ENCODE data around the gene TRIO. TPM values are rescaled to one million over a fixed set of nuclear protein-coding genes. Genes with fewer than 3 reads are reported as not detected.
A peak's percentile ranks its signal among the peaks of the same experiment; 100 is the strongest.

Gene TRIO
- total RNA-seq, 5 donors from 2014 or later (not counting 1 experiment from before 2014, with no cell fraction given): 6.2 to 31.1 (median 11.8) TPM

- no CpG with 5 or more reads among the region's 7 CpGs for WGBS (ENCODE audit: insufficient coverage)
- H3K27ac Mint-ChIP-seq: no peak overlapping the region
Measured at GRCh38 chr5:14358536-14358935, 215.4 kb downstream of the TRIO start.

GRCh38 chr5:14359069-14360043 is 216.2 kb downstream of the TRIO start:
- Histone ChIP-seq H3K27ac (ENCODE audit: low read length) (no peak overlapping the region), H3K4me3 (ENCODE audit: control insufficient read depth in 1 of 2, extremely low read depth in 1 of 2, low read length in 1 of 2) (no peak overlapping the region), H3K27me3 (replicated peaks in 1 of 2; ENCODE audit: control insufficient read depth in 2 of 2, extremely low read depth in 1 of 2, insufficient read depth in 2 of 2, low read length in 1 of 2) (peaks cover 0 to 5% of the 10 kb centered on the region in 2 experiments), H3K4me1 (ENCODE audit: control insufficient read depth in 1 of 2, extremely low read depth in 1 of 2, insufficient read depth in 2 of 2, low read length in 2 of 2) (peaks cover 1 to 2% of the 10 kb centered on the region in 2 experiments), H3K36me3 (ENCODE audit: control insufficient read depth in 2 of 2, extremely low read depth in 1 of 2, insufficient read depth in 1 of 2, low read length in 1 of 2) (peaks cover 0 to 8% of the 10 kb centered on the region in 2 donors), H3K9me3 (no peaks in the 10 kb centered on the region)
- H3K27ac Mint-ChIP-seq: no peak overlapping the region
- ATAC-seq (replicated peaks in 1 of 4): no peak
- H3K36me3 Mint-ChIP-seq: no peaks in the 10 kb centered on the region
- no peaks in the 10 kb centered on the region for H3K9me3 Mint-ChIP-seq
- peaks cover 2 to 5% (median 4%) of the 10 kb centered on the region in 3 donors for H3K4me1 Mint-ChIP-seq
- WGBS (ENCODE audit: insufficient coverage): 78% methylated on average over 18 of the region's 27 CpGs
- H3K4me3 Mint-ChIP-seq: no peak overlapping the region
- POLR2A ChIA-PET: interaction anchor here in 1 of 2 donors (0.5 kb wide), 1 partner anchor 123 kb away, joined by 3 read pairs; no protein-coding TSS in a partner anchor
- peaks cover 3 to 4% of the 10 kb centered on the region in 2 donors for H3K27me3 Mint-ChIP-seq
- DNase-seq: no peak
- CTCF ChIA-PET: interaction anchor here (1.0 to 1.4 kb wide), 2 partner anchors 289 kb away, joined by 3 to 4 read pairs; no protein-coding TSS in a partner anchor

More at GRCh38 chr5:14358536-14358935, 215.4 kb downstream of the TRIO start:
- H3K27me3 Mint-ChIP-seq: peaks cover 3 to 4% of the 10 kb centered on the region in 2 donors
- no peaks in the 10 kb centered on the region for H3K4me1 Mint-ChIP-seq
- no peak for DNase-seq
- Histone ChIP-seq H3K4me1 (ENCODE audit: control insufficient read depth in 1 of 2, extremely low read depth in 1 of 2, insufficient read depth in 2 of 2, low read length in 2 of 2) (no peaks in the 10 kb centered on the region), H3K9me3 (no peaks in the 10 kb centered on the region), H3K27me3 (replicated peaks in 1 of 2; ENCODE audit: control insufficient read depth in 2 of 2, extremely low read depth in 1 of 2, insufficient read depth in 2 of 2, low read length in 1 of 2) (peaks cover 0 to 5% of the 10 kb centered on the region in 2 experiments), H3K36me3 (ENCODE audit: control insufficient read depth in 2 of 2, extremely low read depth in 1 of 2, insufficient read depth in 1 of 2, low read length in 1 of 2) (peaks cover 0 to 8% of the 10 kb centered on the region in 2 donors), H3K4me3 (ENCODE audit: control insufficient read depth in 1 of 2, extremely low read depth in 1 of 2, low read length in 1 of 2) (no peak overlapping the region), H3K27ac (ENCODE audit: low read length) (no peak overlapping the region)
- POLR2A ChIA-PET: interaction anchor here in 1 of 2 donors (0.5 kb wide), 1 partner anchor 124 kb away, joined by 3 read pairs; no protein-coding TSS in a partner anchor
- H3K9me3 Mint-ChIP-seq: no peaks in the 10 kb centered on the region
- ATAC-seq (replicated peaks in 1 of 4): no peak
- no peak overlapping the region for H3K4me3 Mint-ChIP-seq
- no peaks in the 10 kb centered on the region for H3K36me3 Mint-ChIP-seq
- CTCF ChIA-PET: no interaction called here

DNA sequence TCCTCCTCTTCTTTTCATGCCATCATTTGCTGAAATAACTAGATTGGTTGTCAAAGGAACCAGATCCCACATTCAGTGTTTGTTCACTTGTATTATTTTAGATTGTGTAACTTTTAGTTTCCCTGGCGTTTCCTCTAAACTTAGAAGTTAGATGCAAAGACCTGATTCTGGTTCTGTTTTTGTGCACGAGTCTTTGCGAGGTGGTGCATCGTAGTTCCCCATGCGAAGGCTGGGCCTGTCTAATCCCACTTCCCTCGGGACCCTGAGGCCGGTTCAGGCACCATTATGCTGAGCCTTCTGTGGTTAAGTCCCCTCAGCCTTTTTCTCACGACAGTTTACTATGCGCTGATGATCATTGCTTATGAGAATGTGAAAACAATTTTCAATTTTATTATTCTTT is 219.3 kb downstream of the TRIO start:
- Mint-ChIP-seq H3K4me3 (no peak overlapping the region), H3K27ac (no peak overlapping the region), H3K9me3 (no peaks in the 10 kb centered on the region), H3K36me3 (no peaks in the 10 kb centered on the region), H3K27me3 (peaks cover 0 to 4% of the 10 kb centered on the region in 2 donors), H3K4me1 (peaks cover 30 to 35% (median 30%) of the 10 kb centered on the region in 3 donors)
- Histone ChIP-seq H3K36me3 (ENCODE audit: control insufficient read depth in 2 of 2, extremely low read depth in 1 of 2, insufficient read depth in 1 of 2, low read length in 1 of 2) (peaks cover 0 to 8% of the 10 kb centered on the region in 2 donors), H3K4me1 (ENCODE audit: control insufficient read depth in 1 of 2, extremely low read depth in 1 of 2, insufficient read depth in 2 of 2, low read length in 2 of 2) (peaks cover 25 to 27% of the 10 kb centered on the region in 2 experiments), H3K27ac (ENCODE audit: low read length) (no peak overlapping the region), H3K4me3 (ENCODE audit: control insufficient read depth in 1 of 2, extremely low read depth in 1 of 2, low read length in 1 of 2) (no peak overlapping the region), H3K9me3 (no peaks in the 10 kb centered on the region), H3K27me3 (replicated peaks in 1 of 2; ENCODE audit: control insufficient read depth in 2 of 2, extremely low read depth in 1 of 2, insufficient read depth in 2 of 2, low read length in 1 of 2) (no peaks in the 10 kb centered on the region)
- DNase-seq (no peak), ATAC-seq (replicated peaks in 1 of 4) (no peak)
- ChIA-PET POLR2A (interaction anchor here in 1 of 2 donors (0.9 kb wide), 1 partner anchor 97 kb away, joined by 9 read pairs; no protein-coding TSS in a partner anchor), CTCF (interaction anchor here (0.6 to 4.3 kb wide), 10 partner anchors 8 to 293 kb away, joined by 3 to 75 read pairs (median 5); no protein-coding TSS in a partner anchor)
- WGBS (ENCODE audit: insufficient coverage): 90% methylated on average over 4 of the region's 9 CpGs

DNA sequence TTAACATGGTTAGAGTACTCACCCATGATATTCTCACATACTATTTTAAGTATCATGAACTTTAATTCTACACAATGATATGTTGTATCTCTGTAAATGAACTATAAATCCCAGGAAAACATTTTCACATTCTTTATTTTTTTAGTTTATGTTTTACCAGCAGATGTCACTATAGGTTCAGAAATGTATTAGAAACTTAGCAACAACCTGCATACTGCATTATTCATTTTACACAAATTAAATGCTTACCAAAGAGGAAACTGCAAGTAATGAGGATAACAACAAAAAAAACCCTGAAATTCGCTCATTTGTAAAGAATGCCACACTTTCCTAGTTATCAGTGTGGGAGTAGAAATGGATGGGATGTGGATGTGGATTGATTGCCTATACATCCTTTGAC is 221.0 kb downstream of the TRIO start:
- Mint-ChIP-seq H3K4me3 (no peak overlapping the region), H3K36me3 (no peaks in the 10 kb centered on the region), H3K27ac (no peak overlapping the region), H3K27me3 (peaks cover 0 to 4% of the 10 kb centered on the region in 2 donors), H3K4me1 (peaks cover 30 to 39% (median 30%) of the 10 kb centered on the region in 3 donors), H3K9me3 (no peaks in the 10 kb centered on the region)
- H3K9me3 ChIP-seq: no peaks in the 10 kb centered on the region
- no CpG with 5 or more reads among the region's 1 CpG for WGBS (ENCODE audit: insufficient coverage)
- H3K27me3 ChIP-seq (replicated peaks in 1 of 2; ENCODE audit: control insufficient read depth in 2 of 2, extremely low read depth in 1 of 2, insufficient read depth in 2 of 2, low read length in 1 of 2): no peaks in the 10 kb centered on the region
- peak in 1 of 35 experiments; percentile 53 for DNase-seq
- POLR2A ChIA-PET: no interaction called here
- H3K27ac ChIP-seq (ENCODE audit: low read length): no peak overlapping the region
- ATAC-seq (replicated peaks in 1 of 4): no peak
- peaks cover 0 to 8% of the 10 kb centered on the region in 2 donors for H3K36me3 ChIP-seq (ENCODE audit: control insufficient read depth in 2 of 2, extremely low read depth in 1 of 2, insufficient read depth in 1 of 2, low read length in 1 of 2)
- CTCF ChIA-PET: interaction anchor here (0.7 to 4.3 kb wide), 10 partner anchors 10 to 822 kb away, joined by 3 to 75 read pairs (median 6); no protein-coding TSS in a partner anchor
- H3K4me3 ChIP-seq (ENCODE audit: control insufficient read depth in 1 of 2, extremely low read depth in 1 of 2, low read length in 1 of 2): no peak overlapping the region
- H3K4me1 ChIP-seq (ENCODE audit: control insufficient read depth in 1 of 2, extremely low read depth in 1 of 2, insufficient read depth in 2 of 2, low read length in 2 of 2): peaks cover 25 to 27% of the 10 kb centered on the region in 2 experiments

DNA sequence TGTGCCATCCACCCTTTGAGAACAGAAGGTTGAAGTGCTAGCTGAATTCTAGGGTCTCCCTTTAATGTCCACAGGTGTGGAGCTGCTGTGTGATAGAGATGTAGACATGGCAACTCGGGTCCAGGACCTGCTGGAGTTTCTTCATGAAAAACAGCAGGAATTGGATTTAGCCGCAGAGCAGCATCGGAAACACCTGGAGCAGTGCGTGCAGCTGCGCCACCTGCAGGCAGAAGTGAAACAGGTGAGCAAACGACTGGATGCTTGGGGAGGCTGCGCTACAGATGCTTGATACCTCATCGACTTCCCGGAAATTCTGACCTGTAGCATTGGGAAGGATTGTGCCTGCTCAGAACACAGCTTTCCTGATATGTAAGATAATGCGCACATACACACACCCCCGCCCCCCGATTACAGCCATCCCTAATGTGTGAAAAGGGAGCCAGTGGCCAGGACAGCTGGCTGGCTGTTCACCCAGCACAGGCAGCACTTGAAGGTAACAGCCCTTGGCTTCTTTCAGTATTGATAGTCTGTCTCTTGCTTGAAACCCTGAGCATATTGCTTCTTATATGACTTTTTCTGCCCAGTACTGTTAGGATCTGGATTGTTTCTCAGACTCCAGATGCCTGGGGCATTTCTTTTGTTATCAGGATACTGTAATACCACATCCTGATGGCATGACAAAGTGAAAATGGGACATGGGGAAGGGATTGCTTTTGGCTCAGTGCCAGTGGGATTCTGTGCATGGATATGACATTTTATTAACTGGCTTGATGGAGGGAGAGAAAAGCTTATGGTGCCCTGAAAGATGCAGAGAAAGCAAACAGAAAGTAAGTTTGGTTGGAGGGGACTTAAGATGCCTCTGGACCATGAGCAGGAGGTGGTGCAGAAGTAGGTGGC is 221.7 kb downstream of the TRIO start:
- Mint-ChIP-seq H3K27ac (peak overlapping the region in 1 of 2 donors; percentile 37), H3K36me3 (no peaks in the 10 kb centered on the region), H3K27me3 (peaks cover 0 to 3% of the 10 kb centered on the region in 2 donors), H3K9me3 (no peaks in the 10 kb centered on the region), H3K4me1 (peaks cover 30 to 39% (median 30%) of the 10 kb centered on the region in 3 donors), H3K4me3 (no peak overlapping the region)
- POLR2A ChIA-PET: no interaction called here
- WGBS (ENCODE audit: insufficient coverage): 85% methylated on average over 9 of the region's 12 CpGs
- Histone ChIP-seq H3K36me3 (ENCODE audit: control insufficient read depth in 2 of 2, extremely low read depth in 1 of 2, insufficient read depth in 1 of 2, low read length in 1 of 2) (peaks cover 0 to 4% of the 10 kb centered on the region in 2 donors), H3K27ac (ENCODE audit: low read length) (no peak overlapping the region), H3K9me3 (no peaks in the 10 kb centered on the region), H3K27me3 (replicated peaks in 1 of 2; ENCODE audit: control insufficient read depth in 2 of 2, extremely low read depth in 1 of 2, insufficient read depth in 2 of 2, low read length in 1 of 2) (no peaks in the 10 kb centered on the region), H3K4me1 (ENCODE audit: control insufficient read depth in 1 of 2, extremely low read depth in 1 of 2, insufficient read depth in 2 of 2, low read length in 2 of 2) (peaks cover 25 to 27% of the 10 kb centered on the region in 2 experiments), H3K4me3 (ENCODE audit: control insufficient read depth in 1 of 2, extremely low read depth in 1 of 2, low read length in 1 of 2) (no peak overlapping the region)
- ATAC-seq (replicated peaks in 1 of 4) (no peak), DNase-seq (peak in 3 of 35 experiments; percentile 5 to 22 (median 5))
- CTCF ChIA-PET: interaction anchor here (0.6 to 4.3 kb wide), 10 partner anchors 13 to 823 kb away, joined by 3 to 75 read pairs (median 5); no protein-coding TSS in a partner anchor

Measured in T-cell (primary cell).